PFSK-1 (cell line): Measurements from ENCODE around the gene LRCH1.

Experiments
- POLR2AphosphoS5 ChIP-seq: IDR thresholded peaks from 2 replicates; pipeline ENCODE4 v1.6.1; 2012; ENCODE audit warnings: low read depth, mild to moderate bottlenecking, control low read depth, low read length, moderate library complexity
- REST ChIP-seq, 2 experiments: IDR thresholded peaks; 2 replicates each; pipeline versions ENCODE4 v1.6.1 to v1.8.0; 2011 to 2012; ENCODE audit warnings: low read depth in 2 of 2, low read length in 2 of 2, control low read depth in 1 of 2, inconsistent platforms in 1 of 2, mild to moderate bottlenecking in 1 of 2, moderate library complexity in 1 of 2; ENCODE audit not compliant: insufficient read depth in 1 of 2
- SIN3A ChIP-seq: IDR thresholded peaks from 2 replicates; pipeline ENCODE4 v1.6.1; 2012; ENCODE audit warnings: mild to moderate bottlenecking, low read length, moderate library complexity, borderline replicate concordance; ENCODE audit not compliant: insufficient read depth
- TAF1 ChIP-seq: IDR thresholded peaks from 2 replicates; pipeline ENCODE4 v1.6.1; 2012; ENCODE audit warnings: low read length, control low read depth, borderline replicate concordance; ENCODE audit not compliant: insufficient read depth

- TF ChIP-seq TAF1 (no peak), POLR2AphosphoS5 (no peak), REST (IDR thresholded peaks at IDR 0.05; ENCODE audit: insufficient read depth in 1 of 2, low read depth in 2 of 2, low read length in 2 of 2) (no peak), SIN3A (no peak)
Measured at GRCh38 chr13:46698014-46698413, 145.0 kb downstream of the LRCH1 start.
